ENCODE results near the gene NEO1. TPM values are rescaled to one million over a fixed set of nuclear protein-coding genes. Genes with fewer than 3 reads are reported as not detected.

Gene NEO1
- total RNA-seq, 1 donor: 55.4 TPM

DNA sequence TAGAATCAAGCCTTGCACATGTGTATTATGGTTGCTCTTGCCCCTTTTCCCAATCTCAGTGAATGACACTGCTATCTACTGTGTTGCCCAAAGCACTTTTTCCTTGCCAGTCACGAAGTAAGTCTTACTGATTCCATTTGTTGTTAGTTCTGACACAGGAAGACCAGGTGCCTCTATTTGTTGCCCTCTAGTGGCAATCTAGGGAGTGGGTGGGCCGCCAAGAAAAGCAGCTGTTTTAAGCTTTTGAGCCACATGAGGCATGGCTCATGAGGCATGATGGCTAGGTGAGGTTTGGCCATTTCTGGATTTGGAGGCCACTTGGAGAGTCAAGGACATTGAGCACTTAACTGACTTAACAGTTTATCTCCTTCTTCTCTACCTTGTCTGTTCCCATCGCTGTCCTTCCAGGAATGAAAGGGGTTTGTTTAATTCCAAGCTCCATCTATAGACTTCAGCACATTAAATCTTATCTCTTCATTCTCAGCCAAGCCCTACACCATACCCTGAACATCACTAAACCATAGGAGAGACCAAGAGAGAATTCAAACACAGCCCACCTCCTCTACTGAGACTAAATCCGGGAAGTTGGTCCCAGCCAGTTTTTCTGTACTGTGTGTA, 213.4 kb downstream of the NEO1 start:
- Histone ChIP-seq H3K36me3 (ENCODE audit: insufficient read depth, low read length) (no peaks in the 10 kb centered on the region), H3K27me3 (ENCODE audit: insufficient read depth, low read length) (no peaks in the 10 kb centered on the region), H4K20me1 (ENCODE audit: insufficient read depth, low read length) (no peaks in the 10 kb centered on the region), H3K27ac (ENCODE audit: low read depth, low read length) (no peak overlapping the region), H3K9me3 (ENCODE audit: low read depth, low read length) (no peaks in the 10 kb centered on the region), H2AFZ (ENCODE audit: low read length) (no peak overlapping the region), H3K4me2 (ENCODE audit: insufficient read depth, low read length) (no peak overlapping the region), H3K4me1 (ENCODE audit: insufficient read depth, low read length) (no peaks in the 10 kb centered on the region), H3K4me3 (ENCODE audit: insufficient read depth, low read length) (no peak overlapping the region), H3K79me2 (ENCODE audit: insufficient read depth, low read length) (no peaks in the 10 kb centered on the region)
- DNase-seq (ENCODE audit: insufficient read length, low spot score, missing footprints): peak; percentile 35
- TF ChIP-seq, protein P1, sequence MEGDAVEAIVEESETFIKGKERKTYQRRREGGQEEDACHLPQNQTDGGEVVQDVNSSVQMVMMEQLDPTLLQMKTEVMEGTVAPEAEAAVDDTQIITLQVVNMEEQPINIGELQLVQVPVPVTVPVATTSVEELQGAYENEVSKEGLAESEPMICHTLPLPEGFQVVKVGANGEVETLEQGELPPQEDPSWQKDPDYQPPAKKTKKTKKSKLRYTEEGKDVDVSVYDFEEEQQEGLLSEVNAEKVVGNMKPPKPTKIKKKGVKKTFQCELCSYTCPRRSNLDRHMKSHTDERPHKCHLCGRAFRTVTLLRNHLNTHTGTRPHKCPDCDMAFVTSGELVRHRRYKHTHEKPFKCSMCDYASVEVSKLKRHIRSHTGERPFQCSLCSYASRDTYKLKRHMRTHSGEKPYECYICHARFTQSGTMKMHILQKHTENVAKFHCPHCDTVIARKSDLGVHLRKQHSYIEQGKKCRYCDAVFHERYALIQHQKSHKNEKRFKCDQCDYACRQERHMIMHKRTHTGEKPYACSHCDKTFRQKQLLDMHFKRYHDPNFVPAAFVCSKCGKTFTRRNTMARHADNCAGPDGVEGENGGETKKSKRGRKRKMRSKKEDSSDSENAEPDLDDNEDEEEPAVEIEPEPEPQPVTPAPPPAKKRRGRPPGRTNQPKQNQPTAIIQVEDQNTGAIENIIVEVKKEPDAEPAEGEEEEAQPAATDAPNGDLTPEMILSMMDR (IDR thresholded peaks at IDR 0.05; ENCODE audit: extremely low read depth, low read depth, low read length): peak; percentile 69

DNA sequence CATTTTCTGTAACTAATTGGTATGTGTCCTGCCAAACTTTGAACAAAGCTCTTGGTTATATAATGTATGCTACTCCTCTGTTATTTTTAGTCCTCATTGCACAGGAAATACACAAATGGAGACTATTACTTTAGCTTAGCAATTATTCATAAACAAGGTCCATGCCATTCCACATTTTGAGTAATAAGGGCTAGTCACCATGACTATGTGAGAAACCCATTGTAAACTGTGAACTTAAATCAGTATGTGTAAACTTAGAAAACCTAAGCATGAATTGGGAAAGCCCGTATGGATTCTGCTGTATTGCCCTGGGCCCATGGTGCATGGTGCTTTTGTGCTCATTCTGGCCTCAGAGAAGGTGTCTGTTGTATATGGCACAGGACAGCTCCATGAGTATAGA, 216.2 kb downstream of the NEO1 start:
- H2AFZ ChIP-seq (ENCODE audit: low read length): no peak overlapping the region
- TF ChIP-seq, protein P1 (IDR thresholded peaks at IDR 0.05; ENCODE audit: extremely low read depth, low read depth, low read length): no peak
- no peaks in the 10 kb centered on the region for H3K36me3 ChIP-seq (ENCODE audit: insufficient read depth, low read length)
- no peaks in the 10 kb centered on the region for H3K27me3 ChIP-seq (ENCODE audit: insufficient read depth, low read length)
- no peak overlapping the region for H3K4me2 ChIP-seq (ENCODE audit: insufficient read depth, low read length)
- H3K4me3 ChIP-seq (ENCODE audit: insufficient read depth, low read length): no peak overlapping the region
- no peaks in the 10 kb centered on the region for H3K4me1 ChIP-seq (ENCODE audit: insufficient read depth, low read length)
- no peaks in the 10 kb centered on the region for H3K9me3 ChIP-seq (ENCODE audit: low read depth, low read length)
- no peaks in the 10 kb centered on the region for H3K79me2 ChIP-seq (ENCODE audit: insufficient read depth, low read length)
- no peak for DNase-seq (ENCODE audit: insufficient read length, low spot score, missing footprints)
- H4K20me1 ChIP-seq (ENCODE audit: insufficient read depth, low read length): no peaks in the 10 kb centered on the region
- no peak overlapping the region for H3K27ac ChIP-seq (ENCODE audit: low read depth, low read length)

DNA sequence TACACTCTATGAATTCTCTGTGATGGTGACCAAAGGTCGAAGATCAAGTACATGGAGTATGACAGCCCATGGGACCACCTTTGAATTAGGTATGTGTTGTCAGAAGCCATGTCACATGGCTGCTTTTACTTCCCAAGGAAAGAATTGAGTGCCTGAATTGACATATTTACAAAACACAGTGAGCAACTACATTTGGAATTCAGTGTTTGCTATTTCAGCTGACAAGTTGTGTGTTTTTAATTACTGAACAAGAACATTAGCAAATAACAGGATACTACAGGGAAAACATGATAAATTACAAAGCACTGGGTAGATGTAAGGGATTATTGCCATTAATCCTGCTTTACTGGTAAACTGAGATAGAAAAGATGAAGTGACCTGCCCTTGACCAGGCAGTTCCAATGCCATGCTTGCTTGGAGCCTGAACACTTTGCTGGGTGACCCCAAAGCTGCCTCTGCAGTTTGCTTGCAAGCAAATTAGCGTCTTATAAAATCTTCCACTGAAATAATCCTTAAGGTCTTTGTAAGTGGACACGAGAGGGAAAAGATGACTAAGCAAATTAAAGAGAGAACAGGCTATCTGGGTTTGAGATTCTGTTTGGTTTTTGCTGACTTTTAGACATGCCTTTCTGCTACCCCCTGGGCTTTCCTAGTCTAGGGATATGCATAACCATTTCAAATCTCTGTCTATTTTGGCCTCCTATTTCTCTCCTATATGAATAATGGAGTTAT, 218.3 kb downstream of the NEO1 start:
- no peaks in the 10 kb centered on the region for H3K36me3 ChIP-seq (ENCODE audit: insufficient read depth, low read length)
- H3K79me2 ChIP-seq (ENCODE audit: insufficient read depth, low read length): no peaks in the 10 kb centered on the region
- H3K4me1 ChIP-seq (ENCODE audit: insufficient read depth, low read length): no peaks in the 10 kb centered on the region
- H3K27me3 ChIP-seq (ENCODE audit: insufficient read depth, low read length): no peaks in the 10 kb centered on the region
- DNase-seq (ENCODE audit: insufficient read length, low spot score, missing footprints): no peak
- no peak overlapping the region for H3K27ac ChIP-seq (ENCODE audit: low read depth, low read length)
- H3K9me3 ChIP-seq (ENCODE audit: low read depth, low read length): no peaks in the 10 kb centered on the region
- H3K4me3 ChIP-seq (ENCODE audit: insufficient read depth, low read length): no peak overlapping the region
- H4K20me1 ChIP-seq (ENCODE audit: insufficient read depth, low read length): no peaks in the 10 kb centered on the region
- TF ChIP-seq, protein P1 (IDR thresholded peaks at IDR 0.05; ENCODE audit: extremely low read depth, low read depth, low read length): no peak
- no peak overlapping the region for H2AFZ ChIP-seq (ENCODE audit: low read length)
- H3K4me2 ChIP-seq (ENCODE audit: insufficient read depth, low read length): no peak overlapping the region

DNA sequence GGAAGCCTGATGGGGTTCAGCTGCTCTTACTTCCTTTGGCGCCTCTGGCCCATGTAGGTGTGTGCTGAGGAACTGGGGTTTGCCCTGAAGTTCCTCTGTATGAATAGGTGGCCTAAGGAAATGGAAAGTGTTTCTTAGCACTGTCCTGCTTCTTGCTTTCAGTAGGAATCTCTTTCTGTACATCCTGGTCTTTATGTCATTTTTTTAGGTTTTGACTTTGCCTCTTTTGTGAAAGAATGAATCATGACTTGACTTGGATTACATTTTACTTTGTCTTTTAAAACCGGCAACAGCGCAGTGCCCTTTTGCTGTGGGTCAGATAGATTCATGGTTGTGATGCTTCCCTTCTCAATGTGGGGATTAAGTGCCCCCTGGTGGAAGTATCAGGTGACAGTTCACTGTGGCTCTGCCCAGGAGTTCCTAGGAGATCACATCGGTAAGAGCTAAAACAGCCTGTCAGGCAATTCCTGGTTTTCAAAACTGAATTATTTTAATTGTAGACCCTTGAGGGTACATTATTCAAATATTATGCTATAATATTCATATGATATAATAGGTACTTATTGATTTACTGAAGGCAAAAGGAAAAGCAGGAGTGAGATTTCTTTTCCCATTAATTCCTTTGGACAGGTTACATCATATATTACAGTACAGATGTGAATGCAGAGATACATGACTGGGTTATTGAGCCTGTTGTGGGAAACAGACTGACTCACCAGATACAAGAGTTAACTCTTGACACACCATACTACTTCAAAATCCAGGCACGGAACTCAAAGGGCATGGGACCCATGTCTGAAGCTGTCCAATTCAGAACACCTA, 221.1 kb downstream of the NEO1 start:
- Histone ChIP-seq H2AFZ (ENCODE audit: low read length) (no peak overlapping the region), H3K9me3 (ENCODE audit: low read depth, low read length) (no peaks in the 10 kb centered on the region), H3K36me3 (ENCODE audit: insufficient read depth, low read length) (no peaks in the 10 kb centered on the region), H3K4me2 (ENCODE audit: insufficient read depth, low read length) (peak overlapping the region; percentile 32), H3K4me3 (ENCODE audit: insufficient read depth, low read length) (no peak overlapping the region), H4K20me1 (ENCODE audit: insufficient read depth, low read length) (no peaks in the 10 kb centered on the region), H3K79me2 (ENCODE audit: insufficient read depth, low read length) (no peaks in the 10 kb centered on the region), H3K27ac (ENCODE audit: low read depth, low read length) (no peak overlapping the region), H3K27me3 (ENCODE audit: insufficient read depth, low read length) (no peaks in the 10 kb centered on the region), H3K4me1 (ENCODE audit: insufficient read depth, low read length) (no peaks in the 10 kb centered on the region)
- DNase-seq (ENCODE audit: insufficient read length, low spot score, missing footprints): peak; percentile 87
- TF ChIP-seq, protein P1 (IDR thresholded peaks at IDR 0.05; ENCODE audit: extremely low read depth, low read depth, low read length): peak; percentile 88

Measured in osteoblast (primary cell).